DMS53 (cell line): ENCODE measurements around the gene ORC1.

ENCODE experiments used
- DNase-seq: peaks from one replicate; lab custom pipeline; 2025; lab: John Stamatoyannopoulos, UW

ORC1 gene

GRCh38 chr1:52404116-52404974 lies at the start of gene ORC1, which contains the start of gene PRPF38A:
Gene ORC1 (minus strand): TSS chr1:52404423. CDS start chr1:52402223, 2,200 bp downstream.
Gene PRPF38A (plus strand): TSS chr1:52404602. CDS start chr1:52404750, 148 bp downstream.
- peak; percentile 100 for DNase-seq

- no peak for DNase-seq
Observed at GRCh38 chr1:52444463-52444862, 40.2 kb upstream of the ORC1 start.

- no peak for DNase-seq
Observed at GRCh38 chr1:52439976-52440375, 35.8 kb upstream of the ORC1 start.

- peak; percentile 83 for DNase-seq
Observed at GRCh38 chr1:52436817-52437216, 32.6 kb upstream of the ORC1 start.

GRCh38 chr1:52435650-52436049 lies 31.4 kb upstream of the ORC1 start:
- no peak for DNase-seq

- no peak for DNase-seq
Observed at GRCh38 chr1:52435211-52435610, 31.0 kb upstream of the ORC1 start.

- no peak for DNase-seq
Observed at GRCh38 chr1:52432807-52433206, 28.6 kb upstream of the ORC1 start.

- no peak for DNase-seq
Observed at GRCh38 chr1:52427152-52427551, 22.9 kb upstream of the ORC1 start.

- no peak for DNase-seq
Observed at GRCh38 chr1:52426371-52426770, 22.1 kb upstream of the ORC1 start.

- DNase-seq: no peak
Observed at GRCh38 chr1:52424813-52425212, 20.6 kb upstream of the ORC1 start.

- DNase-seq: no peak
Observed at GRCh38 chr1:52424231-52424636, 20.0 kb upstream of the ORC1 start.

GRCh38 chr1:52423771-52424170 lies 19.5 kb upstream of the ORC1 start:
- no peak for DNase-seq

GRCh38 chr1:52423055-52423454 lies 18.8 kb upstream of the ORC1 start:
- DNase-seq: no peak

GRCh38 chr1:52420713-52421112 lies 16.5 kb upstream of the ORC1 start:
- DNase-seq: no peak

- no peak for DNase-seq
Observed at GRCh38 chr1:52416811-52417210, 12.6 kb upstream of the ORC1 start.

GRCh38 chr1:52414942-52415341 lies 10.7 kb upstream of the ORC1 start:
- DNase-seq: no peak

- peak; percentile 28 for DNase-seq
Observed at GRCh38 chr1:52413410-52413989, 9.3 kb upstream of the ORC1 start.

- DNase-seq: no peak
Observed at GRCh38 chr1:52404975-52405338, 734 bp upstream of the ORC1 start.

- peak; percentile 89 for DNase-seq
Observed at GRCh38 chr1:52403566-52404115, 582 bp downstream of the ORC1 start.

GRCh38 chr1:52402860-52403240 lies 1.4 kb downstream of the ORC1 start:
- DNase-seq: peak; percentile 64

GRCh38 chr1:52400131-52400530 lies 4.1 kb downstream of the ORC1 start:
- no peak for DNase-seq

GRCh38 chr1:52399629-52400028 lies 4.6 kb downstream of the ORC1 start:
- no peak for DNase-seq

- DNase-seq: no peak
Observed at GRCh38 chr1:52393174-52393573, 11.0 kb downstream of the ORC1 start.
